Activated T-helper 2 cell treated with anti-CD3 and anti-CD28 coated beads, Interferon-gamma antibody, Interleukin-2, Interleukin-4, amounts not matched to agents 10 μg/mL and 5 μg/mL and 100 μg/mL, durations not matched to agents 14 hours and 24 hours and 36 hours (primary cell): ENCODE results near the gene TIAM2. TPM values are rescaled to one million over a fixed set of nuclear protein-coding genes. Genes with fewer than 3 reads are reported as not detected.
A peak's percentile ranks its signal among the peaks of the same experiment; 100 is the strongest.

Source experiments
- DNase-seq: peaks from one replicate; pipeline ENCODE4 v3.0.0; 2021; ENCODE audit warnings: low spot score
- H3K27ac Mint-ChIP-seq: one replicate; pipeline ENCODE4 v1.8.0; 2021; ENCODE audit warnings: mixed read lengths
- H3K27me3 Mint-ChIP-seq: one replicate; pipeline ENCODE4 v1.8.0; 2021; ENCODE audit warnings: low read depth, mixed read lengths
- H3K36me3 Mint-ChIP-seq: one replicate; pipeline ENCODE4 v1.8.0; 2021; ENCODE audit warnings: low read depth, mixed read lengths
- H3K4me1 Mint-ChIP-seq: one replicate; pipeline ENCODE4 v1.8.0; 2021; ENCODE audit warnings: low read depth, mixed read lengths
- H3K4me3 Mint-ChIP-seq: one replicate; pipeline ENCODE4 v1.8.0; 2021; ENCODE audit warnings: low read depth, mild to moderate bottlenecking, moderate library complexity, mixed read lengths
- H3K9me3 Mint-ChIP-seq: one replicate; pipeline ENCODE4 v1.8.0; 2021; ENCODE audit warnings: mixed read lengths
- intact Hi-C: fragments of 100-400 bp; cut with micrococcal nuclease; formaldehyde crosslinking; loops from one replicate; pipeline ENCODE4 v1.15.1; 2023
- total RNA-seq: library from RNA; stranded (reverse); gene quantifications from 2 replicates; pipeline ENCODE4 v1.2.3, GENCODE V29; 2022

TIAM2 gene
- total RNA-seq, 1 donor from 2014 or later, result 46.0 TPM

GRCh38 chr6:155121699-155122098 is 126.6 kb downstream of the TIAM2 start:
- Mint-ChIP-seq H3K27me3 (no peaks in the 10 kb centered on the region), H3K4me3 (no peak overlapping the region), H3K36me3 (peaks cover 36% of the 10 kb centered on the region), H3K27ac (peak overlapping the region; percentile 29), H3K4me1 (peaks cover 31% of the 10 kb centered on the region), H3K9me3 (no peaks in the 10 kb centered on the region)
- no peak for DNase-seq
- intact Hi-C loops, result loop anchor here (10.0 kb wide), 1 partner anchor 387 kb away; the partner anchor contains the start of gene SCAF8

GRCh38 chr6:155122199-155122950 is 127.3 kb downstream of the TIAM2 start:
- peaks cover 41% of the 10 kb centered on the region for H3K36me3 Mint-ChIP-seq
- H3K27me3 Mint-ChIP-seq, result no peaks in the 10 kb centered on the region
- H3K4me3 Mint-ChIP-seq, result no peak overlapping the region
- no peaks in the 10 kb centered on the region for H3K9me3 Mint-ChIP-seq
- peaks cover 34% of the 10 kb centered on the region for H3K4me1 Mint-ChIP-seq
- no peak for DNase-seq
- H3K27ac Mint-ChIP-seq, result no peak overlapping the region
- intact Hi-C loops, result loop anchor here (10.0 kb wide), 1 partner anchor 388 kb away; the partner anchor contains the start of gene SCAF8

- Mint-ChIP-seq H3K4me1 (peaks cover 32% of the 10 kb centered on the region), H3K27ac (no peak overlapping the region), H3K36me3 (peaks cover 40% of the 10 kb centered on the region), H3K27me3 (no peaks in the 10 kb centered on the region), H3K9me3 (no peaks in the 10 kb centered on the region), H3K4me3 (no peak overlapping the region)
- no peak for DNase-seq
- intact Hi-C loops, result loop anchor here (10.0 kb wide), 1 partner anchor 389 kb away; the partner anchor contains the start of gene SCAF8
Observed at GRCh38 chr6:155123520-155123919, 128.4 kb downstream of the TIAM2 start.

GRCh38 chr6:155125906-155126305 is 130.8 kb downstream of the TIAM2 start:
- Mint-ChIP-seq H3K4me1 (peaks cover 48% of the 10 kb centered on the region), H3K36me3 (peaks cover 47% of the 10 kb centered on the region), H3K27me3 (no peaks in the 10 kb centered on the region), H3K27ac (peak overlapping the region; percentile 79), H3K4me3 (peak overlapping the region; percentile 0), H3K9me3 (no peaks in the 10 kb centered on the region)
- no peak for DNase-seq
- intact Hi-C loops, result loop anchor here (5.0 to 10.0 kb wide), 2 partner anchors 129 to 391 kb away; partner anchors contain the start of genes SCAF8 and TIAM2

GRCh38 chr6:155126727-155127439 is 131.8 kb downstream of the TIAM2 start:
- intact Hi-C loops, result loop anchor here (1.0 to 10.0 kb wide), 4 partner anchors 23 to 392 kb away; partner anchors contain the start of genes SCAF8 and TIAM2
- Mint-ChIP-seq H3K36me3 (peaks cover 51% of the 10 kb centered on the region), H3K9me3 (no peaks in the 10 kb centered on the region), H3K27ac (peak overlapping the region; percentile 99), H3K4me1 (peaks cover 47% of the 10 kb centered on the region), H3K27me3 (no peaks in the 10 kb centered on the region), H3K4me3 (peak overlapping the region; percentile 39)
- DNase-seq, result no peak

GRCh38 chr6:155128977-155129376 is 133.9 kb downstream of the TIAM2 start:
- no peaks in the 10 kb centered on the region for H3K27me3 Mint-ChIP-seq
- no peak overlapping the region for H3K4me3 Mint-ChIP-seq
- peaks cover 64% of the 10 kb centered on the region for H3K36me3 Mint-ChIP-seq
- DNase-seq, result no peak
- intact Hi-C loops, result loop anchor here (5.0 to 10.0 kb wide), 2 partner anchors 132 to 394 kb away; partner anchors contain the start of genes SCAF8 and TIAM2
- H3K4me1 Mint-ChIP-seq, result peaks cover 47% of the 10 kb centered on the region
- H3K9me3 Mint-ChIP-seq, result no peaks in the 10 kb centered on the region
- H3K27ac Mint-ChIP-seq, result peak overlapping the region; percentile 74

- peaks cover 65% of the 10 kb centered on the region for H3K36me3 Mint-ChIP-seq
- intact Hi-C loops, result loop anchor here (1.0 to 10.0 kb wide), 8 partner anchors 13 to 395 kb away; partner anchors contain the start of genes SCAF8 and TIAM2
- H3K4me3 Mint-ChIP-seq, result peak overlapping the region; percentile 47
- H3K27ac Mint-ChIP-seq, result peak overlapping the region; percentile 95
- DNase-seq, result no peak
- H3K9me3 Mint-ChIP-seq, result no peaks in the 10 kb centered on the region
- H3K4me1 Mint-ChIP-seq, result peaks cover 47% of the 10 kb centered on the region
- H3K27me3 Mint-ChIP-seq, result no peaks in the 10 kb centered on the region
Observed at GRCh38 chr6:155129744-155130143, 134.6 kb downstream of the TIAM2 start.

- no peak for DNase-seq
Observed at GRCh38 chr6:155130161-155130853, 135.2 kb downstream of the TIAM2 start.

GRCh38 chr6:155132617-155133016 is 137.5 kb downstream of the TIAM2 start:
- H3K4me3 Mint-ChIP-seq, result peak overlapping the region; percentile 11
- peaks cover 32% of the 10 kb centered on the region for H3K4me1 Mint-ChIP-seq
- no peaks in the 10 kb centered on the region for H3K27me3 Mint-ChIP-seq
- no peak for DNase-seq
- H3K9me3 Mint-ChIP-seq, result no peaks in the 10 kb centered on the region
- intact Hi-C loops, result no loop called here
- H3K27ac Mint-ChIP-seq, result peak overlapping the region; percentile 71
- H3K36me3 Mint-ChIP-seq, result peaks cover 64% of the 10 kb centered on the region

More at GRCh38 chr6:155130161-155130853, 135.2 kb downstream of the TIAM2 start:
- no peaks in the 10 kb centered on the region for H3K9me3 Mint-ChIP-seq
- peaks cover 45% of the 10 kb centered on the region for H3K4me1 Mint-ChIP-seq
- peaks cover 65% of the 10 kb centered on the region for H3K36me3 Mint-ChIP-seq
- H3K4me3 Mint-ChIP-seq, result peak overlapping the region; percentile 47
- no peaks in the 10 kb centered on the region for H3K27me3 Mint-ChIP-seq
- intact Hi-C loops, result loop anchor here (1.0 kb wide), 6 partner anchors 14 to 94 kb away; no protein-coding TSS in a partner anchor
- H3K27ac Mint-ChIP-seq, result peak overlapping the region; percentile 95

GRCh38 chr6:155141002-155141401 is 145.9 kb downstream of the TIAM2 start:
- DNase-seq, result no peak
- peaks cover 33% of the 10 kb centered on the region for H3K4me1 Mint-ChIP-seq
- H3K27ac Mint-ChIP-seq, result no peak overlapping the region
- H3K4me3 Mint-ChIP-seq, result no peak overlapping the region
- H3K27me3 Mint-ChIP-seq, result no peaks in the 10 kb centered on the region
- peaks cover 63% of the 10 kb centered on the region for H3K36me3 Mint-ChIP-seq
- no peaks in the 10 kb centered on the region for H3K9me3 Mint-ChIP-seq
- intact Hi-C loops, result no loop called here

- Mint-ChIP-seq H3K9me3 (no peaks in the 10 kb centered on the region), H3K36me3 (peaks cover 66% of the 10 kb centered on the region), H3K4me3 (no peak overlapping the region), H3K4me1 (peaks cover 35% of the 10 kb centered on the region), H3K27me3 (no peaks in the 10 kb centered on the region), H3K27ac (peak overlapping the region; percentile 18)
- no peak for DNase-seq
- intact Hi-C loops, result no loop called here
Observed at GRCh38 chr6:155141512-155141911, 146.4 kb downstream of the TIAM2 start.
